LoVo (cell line): ENCODE measurements around the gene DCP2.

Source experiments
- DNase-seq: peaks from one replicate; pipeline ENCODE4 v3.0.0-alpha.2; 2016; ENCODE audit warnings: low spot score

DCP2 gene

GRCh38 chr5:112967520-112968083, 9.0 kb upstream of the DCP2 start:
- no peak for DNase-seq

DNA sequence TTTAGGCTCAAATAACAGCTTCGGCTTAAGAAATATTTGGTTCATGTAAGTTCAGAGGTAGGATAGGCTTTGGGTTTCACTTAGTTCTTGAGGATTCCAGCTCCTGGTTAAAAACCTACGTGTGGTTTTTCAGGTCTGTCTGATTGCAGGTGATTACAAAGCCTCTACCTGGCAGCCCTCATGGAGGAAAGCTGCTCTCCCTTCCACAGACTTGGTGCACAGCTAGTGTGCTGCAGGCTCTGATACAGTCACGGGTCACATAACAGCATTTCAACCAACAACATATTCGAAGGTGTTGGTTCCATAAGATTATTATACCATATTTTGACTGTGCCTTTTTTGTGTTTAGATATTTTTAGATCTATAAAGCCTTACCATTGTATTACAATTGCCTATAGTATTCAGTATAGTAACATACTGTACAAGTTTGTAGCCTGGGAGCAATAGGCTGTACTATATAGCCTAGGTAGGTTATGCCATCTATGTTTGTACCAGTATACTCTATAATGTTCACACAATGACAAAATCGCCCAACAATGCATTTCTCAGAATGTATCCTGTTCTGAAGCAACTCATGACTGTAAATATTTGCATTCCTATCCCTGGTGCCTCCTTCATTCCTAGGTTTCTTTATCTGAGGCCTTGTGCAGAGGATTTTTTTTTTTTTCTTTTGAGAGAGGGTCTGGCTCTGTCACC, 8.0 kb upstream of the DCP2 start:
- DNase-seq, result no peak

DNA sequence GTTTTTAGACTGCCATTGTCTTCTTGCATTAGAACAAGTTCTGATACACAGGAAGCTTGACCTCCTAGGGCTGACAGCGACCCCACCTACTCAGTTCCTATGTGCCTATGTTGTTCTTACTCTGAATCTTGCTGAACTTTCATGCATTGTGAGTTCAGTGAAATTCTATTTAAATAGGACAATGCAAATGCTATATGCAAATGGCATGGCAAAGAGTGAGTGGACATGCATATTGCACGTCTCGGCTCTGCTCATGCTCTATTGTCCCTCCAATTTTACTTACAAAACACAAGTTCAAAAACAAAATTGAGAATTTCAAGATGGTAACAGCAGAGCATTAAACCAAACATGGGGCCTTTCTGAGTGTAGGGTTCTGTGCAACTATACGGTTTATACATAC, 5.3 kb upstream of the DCP2 start:
- no peak for DNase-seq

GRCh38 chr5:112973036-112973435, 3.6 kb upstream of the DCP2 start:
- DNase-seq, result no peak

- DNase-seq, result no peak
Measured at GRCh38 chr5:112973904-112974303, 2.7 kb upstream of the DCP2 start.

- DNase-seq, result no peak
Measured at GRCh38 chr5:112974901-112975300, 1.7 kb upstream of the DCP2 start.

DNA sequence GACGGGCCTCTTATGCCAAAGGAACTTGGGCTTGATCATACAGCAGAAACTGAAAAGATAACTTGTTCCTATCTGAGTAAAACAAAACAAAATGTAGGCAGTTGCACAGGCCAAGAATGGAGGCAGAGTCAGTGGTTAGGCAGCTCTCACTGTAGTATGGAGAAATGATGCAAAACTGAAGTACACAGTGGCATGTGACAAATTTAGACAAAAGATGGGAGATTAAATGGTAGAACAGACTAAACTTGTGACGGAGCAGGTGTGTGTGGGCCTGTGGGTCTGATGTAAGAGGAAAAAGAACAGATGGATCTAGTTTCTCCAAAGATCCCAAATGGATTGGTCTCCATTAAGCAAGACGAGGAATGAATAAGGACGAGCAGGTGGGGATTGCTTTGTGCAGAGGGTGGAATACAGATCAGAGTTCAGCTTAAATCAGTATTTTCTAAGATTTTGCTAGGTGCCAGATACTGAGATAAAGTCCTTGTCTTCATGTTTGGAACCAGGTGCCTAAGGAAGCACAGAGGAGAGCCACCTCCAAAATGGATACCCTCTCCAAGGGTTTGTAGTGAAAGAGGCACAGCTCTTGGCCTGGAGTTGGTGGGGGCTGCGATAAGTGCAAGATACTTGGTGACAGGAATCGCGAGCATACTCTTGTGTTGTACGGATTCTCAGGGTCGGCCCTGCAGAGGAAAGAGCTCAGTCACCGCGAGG, 722 bp upstream of the DCP2 start:
- DNase-seq, result no peak

GRCh38 chr5:112977440-112977861, 853 bp downstream of the DCP2 start:
- peak; percentile 8 for DNase-seq

DNA sequence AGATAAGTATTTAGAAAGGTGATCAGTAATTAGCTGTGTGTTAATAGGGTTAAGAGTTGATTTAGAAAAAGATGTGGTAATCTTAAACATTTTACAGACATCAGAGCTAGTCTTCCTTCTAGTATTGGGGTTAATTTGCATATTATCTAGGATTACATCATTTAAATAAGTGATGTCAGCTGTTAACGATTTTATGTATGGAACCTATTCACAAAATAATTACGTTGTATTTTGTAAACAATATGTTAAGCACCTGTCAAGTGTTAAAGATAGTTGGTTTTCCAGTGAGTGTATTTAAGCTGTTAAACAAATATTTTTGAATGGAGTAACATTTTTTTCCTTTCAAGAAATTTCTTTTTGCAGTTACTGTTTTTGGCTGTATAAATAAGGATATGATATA, 2.2 kb downstream of the DCP2 start:
- DNase-seq, result no peak

DNA sequence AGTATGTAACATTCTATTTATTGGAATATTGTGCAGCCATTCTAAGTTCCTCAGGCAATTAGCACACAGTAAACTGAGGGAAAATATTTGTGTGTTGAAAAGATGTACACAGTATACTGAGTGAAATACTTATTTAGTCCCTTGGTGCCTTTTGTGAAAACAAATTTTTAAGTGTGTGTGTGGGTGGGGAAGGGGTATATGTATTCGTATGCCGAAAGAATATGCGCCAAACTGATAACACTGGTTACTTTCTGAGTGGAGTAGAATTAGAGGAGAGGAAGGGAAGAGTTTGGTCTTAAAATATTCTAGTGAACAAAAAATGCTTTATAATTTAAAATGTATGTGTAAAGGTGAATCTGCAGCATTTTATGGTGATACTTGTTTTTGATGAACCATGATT, 3.1 kb downstream of the DCP2 start:
- no peak for DNase-seq

DNA sequence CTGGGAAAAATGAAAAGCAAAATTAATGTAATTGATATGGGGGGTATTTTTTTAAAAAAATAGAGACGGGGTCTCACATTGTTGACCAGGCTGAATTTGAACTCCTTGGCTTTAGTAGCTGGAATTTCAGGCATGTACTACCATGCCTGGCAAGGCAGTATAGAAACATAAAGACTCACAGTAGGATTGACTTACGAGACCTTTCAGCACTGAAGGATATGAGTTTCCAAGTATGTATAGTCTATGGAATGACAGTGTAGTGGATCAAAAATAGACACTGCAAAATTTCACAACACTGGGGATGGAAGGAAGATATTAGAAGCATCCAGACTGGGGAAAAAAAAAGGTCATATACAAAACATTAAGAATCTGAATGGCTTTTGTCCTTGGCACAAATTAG, 6.8 kb downstream of the DCP2 start:
- DNase-seq, result no peak

- no peak for DNase-seq
Measured at GRCh38 chr5:112986224-112986623, 9.6 kb downstream of the DCP2 start.

GRCh38 chr5:112995764-112996618, 19.4 kb downstream of the DCP2 start:
- peak; percentile 68 for DNase-seq

- no peak for DNase-seq
Measured at GRCh38 chr5:112996830-112997374, 20.3 kb downstream of the DCP2 start.

- DNase-seq, result no peak
Measured at GRCh38 chr5:112998296-112998695, 21.7 kb downstream of the DCP2 start.

- no peak for DNase-seq
Measured at GRCh38 chr5:113000466-113000865, 23.9 kb downstream of the DCP2 start.

DNA sequence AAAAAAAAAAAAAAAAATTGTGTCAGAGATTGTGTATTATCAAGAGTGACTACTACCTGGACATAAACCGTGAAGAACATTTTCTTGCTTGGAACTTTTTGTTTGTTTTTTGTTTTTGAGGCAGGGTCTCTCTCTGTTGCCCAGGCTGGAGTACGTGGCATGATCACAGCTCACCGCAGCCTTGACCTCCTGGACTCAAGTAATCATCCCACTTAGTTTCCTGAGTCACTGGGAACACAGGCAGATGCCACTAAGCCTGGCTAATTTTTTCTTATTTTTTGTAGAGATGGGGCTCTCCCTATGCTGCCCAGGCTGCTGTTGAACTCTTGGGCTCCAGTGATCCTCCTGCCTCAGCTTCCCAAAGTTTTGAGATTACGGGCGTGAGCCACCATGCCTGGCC, 25.8 kb downstream of the DCP2 start:
- DNase-seq, result no peak

- DNase-seq, result no peak
Measured at GRCh38 chr5:113003763-113004162, 27.2 kb downstream of the DCP2 start.

DNA sequence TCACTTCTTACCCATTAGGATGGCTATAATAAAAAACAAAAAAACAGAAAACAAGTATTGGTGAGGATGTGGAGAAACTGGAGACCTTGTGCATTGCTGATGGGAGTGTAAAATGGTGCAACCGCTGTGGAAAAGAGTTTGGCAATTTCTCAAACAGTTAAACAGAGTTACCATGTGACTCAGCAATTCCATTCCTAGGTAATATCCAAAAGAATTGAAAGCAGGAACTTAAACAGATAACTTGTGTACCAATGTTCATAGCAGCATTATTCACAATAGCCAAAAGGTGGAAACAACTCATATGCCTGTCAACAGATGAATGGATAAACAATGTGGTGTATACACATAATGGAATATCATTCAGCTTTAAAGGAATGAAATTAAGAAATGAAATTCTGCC, 28.9 kb downstream of the DCP2 start:
- DNase-seq, result no peak

DNA sequence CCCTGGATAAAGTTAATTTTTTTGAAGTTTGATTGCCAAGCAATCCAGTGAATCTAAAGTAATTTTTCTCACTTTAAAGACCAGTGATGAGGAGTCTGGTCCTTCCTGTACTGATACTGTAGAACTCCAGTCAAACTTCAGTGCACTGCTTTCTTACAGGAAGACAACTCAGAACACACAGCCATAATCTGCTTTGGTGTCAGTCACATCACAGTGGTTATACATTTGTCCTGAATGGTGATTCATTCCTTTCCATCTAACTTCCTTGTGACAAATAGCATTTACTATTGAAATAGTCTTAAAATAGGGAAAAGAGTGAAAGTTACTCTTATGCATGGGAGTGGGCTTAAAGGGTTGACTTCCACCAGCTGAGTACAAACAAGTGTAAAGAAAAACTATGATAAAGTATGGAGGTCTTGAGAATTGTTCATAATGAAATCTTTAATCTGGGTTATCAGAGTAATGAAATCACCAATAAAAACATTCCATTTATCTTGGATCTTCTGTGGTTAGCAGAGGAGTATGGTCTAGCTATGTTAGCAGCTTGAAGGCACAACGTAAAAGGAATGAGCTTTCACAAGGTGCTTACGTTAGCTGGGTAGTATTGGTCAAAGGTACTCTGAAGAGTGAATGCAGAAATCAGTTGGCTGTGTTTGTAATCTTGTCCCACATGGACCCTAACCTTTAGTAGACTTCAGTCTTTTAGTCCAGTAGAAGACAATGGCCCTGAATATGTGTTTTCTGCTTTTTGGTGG, 41.5 kb downstream of the DCP2 start:
- no peak for DNase-seq

DNA sequence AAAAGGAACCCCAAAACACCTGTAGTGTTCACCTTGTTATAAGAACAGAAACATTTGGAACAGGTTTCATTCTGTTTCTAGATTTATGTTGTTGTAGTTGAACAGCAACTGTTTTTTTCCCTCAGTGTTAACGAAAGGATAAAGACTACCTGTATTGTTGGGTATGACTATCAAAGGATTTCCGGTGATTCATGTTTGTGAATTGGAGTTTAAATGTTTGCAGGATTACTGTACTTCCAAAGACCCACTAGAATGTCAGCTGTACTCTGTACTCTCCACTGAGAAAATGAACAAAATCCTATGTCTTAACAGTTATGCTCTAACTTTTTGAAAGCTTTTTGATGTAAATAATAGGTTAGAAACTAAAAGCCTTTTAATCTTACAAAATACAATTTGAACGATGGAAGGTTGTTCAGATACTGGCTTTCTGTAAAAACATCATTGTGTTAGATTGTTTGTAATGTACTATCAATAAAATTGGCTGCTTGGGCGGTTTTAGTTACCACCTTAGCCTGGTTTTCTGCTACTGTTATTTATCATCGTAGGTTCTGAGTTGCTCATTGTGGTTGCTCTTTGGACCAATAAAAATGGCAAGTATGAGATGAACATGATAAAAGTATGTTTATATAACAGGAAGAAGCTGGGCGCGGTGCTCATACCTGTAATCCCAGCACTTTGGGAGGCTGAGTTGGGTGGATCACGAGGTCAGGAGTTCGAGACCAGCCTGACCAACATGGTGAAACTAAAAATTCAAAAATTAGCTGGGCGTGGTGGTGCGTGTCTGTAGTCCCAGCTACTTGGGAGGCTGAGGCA, 44.1 kb downstream of the DCP2 start:
- peak; percentile 83 for DNase-seq
